Kidney capillary endothelial cell (primary cell): ENCODE measurements around the gene GRID1.
"Not testable (repeated sequence)": the region's sequence is repeated elsewhere in the genome, so short reads cannot be mapped to it uniquely, and the experiment has no call there.

Source experiments
- DNase-seq: peaks from one replicate; pipeline ENCODE4 v3.0.0-alpha.2; 2018; ENCODE audit warnings: low spot score

The GRID1 gene

DNA sequence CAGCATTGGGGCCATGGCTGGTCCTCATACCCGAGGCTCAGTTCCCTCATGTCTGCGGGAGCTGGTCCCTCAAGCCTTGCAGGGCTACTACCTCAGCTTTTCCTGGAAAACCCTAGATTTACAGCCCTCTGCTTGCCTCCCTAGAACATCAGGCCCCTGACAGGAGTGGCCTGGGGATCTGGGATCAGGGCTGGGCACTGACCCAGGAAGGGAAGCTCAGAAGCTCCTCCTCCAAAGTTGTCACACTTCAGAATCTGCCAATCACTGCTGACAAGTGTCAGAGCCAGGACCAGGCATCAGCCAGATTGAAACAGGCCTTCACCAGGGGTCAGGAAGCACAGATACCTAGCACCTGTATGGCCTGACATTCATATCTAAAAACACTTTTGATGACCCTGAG is 115.2 kb downstream of the GRID1 start:
- DNase-seq: no peak

DNA sequence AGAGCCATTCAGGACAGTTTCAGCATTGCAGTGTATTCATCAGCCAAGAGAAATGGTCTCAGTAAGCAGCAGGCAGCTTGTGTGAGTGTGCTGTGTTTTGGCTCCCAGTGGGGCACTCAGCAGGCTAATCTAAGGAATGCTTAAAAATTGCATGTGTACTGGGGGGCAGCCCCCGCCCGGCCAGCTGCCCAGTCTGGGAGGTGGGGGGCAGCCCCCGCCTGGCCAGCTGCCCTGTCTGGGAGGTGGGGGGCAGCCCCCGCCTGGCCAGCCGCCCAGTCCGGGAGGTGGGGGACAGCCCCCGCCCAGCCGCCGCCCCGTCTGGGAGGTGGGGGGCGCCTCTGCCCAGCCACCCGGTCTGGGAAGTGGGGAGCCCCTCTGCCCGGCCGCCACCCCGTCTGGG is 116.2 kb downstream of the GRID1 start:
- DNase-seq: no peak

DNA sequence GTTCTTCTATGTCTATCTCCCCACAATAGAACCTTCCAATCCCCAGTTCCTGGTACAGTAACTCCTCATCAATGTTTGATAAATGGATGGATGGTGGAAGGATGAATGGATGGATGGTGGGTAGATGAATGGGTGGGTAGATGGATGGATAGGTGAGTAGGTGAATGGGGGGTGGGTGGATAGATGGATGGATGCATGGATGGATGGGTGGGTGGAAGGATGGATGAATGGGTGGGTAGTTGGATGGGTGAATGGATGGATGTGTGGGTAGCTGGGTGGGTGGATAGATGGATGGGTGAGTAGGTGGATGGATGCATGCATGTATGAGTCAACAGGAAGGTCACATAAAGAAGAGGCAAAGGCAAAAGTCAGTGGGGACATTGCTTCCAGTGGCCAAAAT is 116.8 kb downstream of the GRID1 start:
- no peak for DNase-seq

DNA sequence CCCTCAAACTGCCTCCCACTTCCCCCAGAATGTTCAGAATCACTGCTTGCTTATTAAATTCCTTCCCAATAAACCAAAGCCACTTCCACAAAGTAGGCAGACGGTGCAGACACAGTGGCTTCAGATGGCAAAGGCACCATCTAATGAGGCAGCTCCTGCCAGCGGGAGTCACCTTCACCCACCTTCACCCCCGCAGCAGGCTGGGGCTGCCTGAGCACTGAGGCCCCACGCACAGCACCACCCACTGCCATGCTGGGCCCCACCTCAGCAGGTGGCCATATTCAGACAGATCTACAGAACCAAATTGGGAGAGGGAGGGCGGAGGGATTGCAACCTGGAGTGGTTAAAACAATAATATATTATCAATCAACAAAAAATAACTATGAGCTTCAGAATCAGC is 118.5 kb downstream of the GRID1 start:
- DNase-seq: no peak

DNA sequence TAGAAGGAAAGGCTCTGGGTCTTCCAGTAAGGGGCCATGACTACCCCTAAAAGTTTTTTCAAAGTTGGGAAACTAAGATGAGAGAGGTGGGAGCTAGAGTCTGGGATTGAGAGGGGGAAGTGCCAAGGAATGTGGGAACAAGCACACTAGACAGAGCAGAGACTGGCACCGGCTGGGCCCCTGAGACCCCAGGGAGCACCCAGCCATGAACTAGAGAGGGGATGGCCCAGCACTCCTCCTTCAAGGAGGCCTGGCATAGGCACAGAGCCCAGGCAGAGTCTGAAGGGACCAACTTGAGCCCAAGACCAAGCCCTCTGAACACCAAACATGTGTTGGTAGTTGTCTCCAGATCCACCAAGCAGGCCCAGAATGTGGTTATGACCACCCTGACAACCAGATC is 119.0 kb downstream of the GRID1 start:
- DNase-seq: no peak

DNA sequence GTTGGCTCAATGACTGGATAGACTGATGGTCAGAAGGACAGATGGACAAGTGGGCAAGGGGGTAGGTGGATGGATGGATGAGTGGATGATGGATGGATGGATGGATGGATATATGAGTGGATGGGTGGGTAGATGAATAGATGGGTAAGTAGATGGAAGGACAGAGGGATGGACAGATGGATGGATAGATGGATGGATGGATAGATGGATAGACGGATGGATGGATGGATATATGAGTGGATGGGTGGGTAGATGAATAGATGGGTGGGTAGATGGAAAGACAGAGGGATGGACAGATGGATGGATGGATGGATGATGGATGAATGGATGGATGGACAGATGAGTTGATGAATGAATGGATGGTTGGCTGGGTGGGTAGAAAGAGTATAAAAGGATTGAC is 119.5 kb downstream of the GRID1 start:
- no peak for DNase-seq

DNA sequence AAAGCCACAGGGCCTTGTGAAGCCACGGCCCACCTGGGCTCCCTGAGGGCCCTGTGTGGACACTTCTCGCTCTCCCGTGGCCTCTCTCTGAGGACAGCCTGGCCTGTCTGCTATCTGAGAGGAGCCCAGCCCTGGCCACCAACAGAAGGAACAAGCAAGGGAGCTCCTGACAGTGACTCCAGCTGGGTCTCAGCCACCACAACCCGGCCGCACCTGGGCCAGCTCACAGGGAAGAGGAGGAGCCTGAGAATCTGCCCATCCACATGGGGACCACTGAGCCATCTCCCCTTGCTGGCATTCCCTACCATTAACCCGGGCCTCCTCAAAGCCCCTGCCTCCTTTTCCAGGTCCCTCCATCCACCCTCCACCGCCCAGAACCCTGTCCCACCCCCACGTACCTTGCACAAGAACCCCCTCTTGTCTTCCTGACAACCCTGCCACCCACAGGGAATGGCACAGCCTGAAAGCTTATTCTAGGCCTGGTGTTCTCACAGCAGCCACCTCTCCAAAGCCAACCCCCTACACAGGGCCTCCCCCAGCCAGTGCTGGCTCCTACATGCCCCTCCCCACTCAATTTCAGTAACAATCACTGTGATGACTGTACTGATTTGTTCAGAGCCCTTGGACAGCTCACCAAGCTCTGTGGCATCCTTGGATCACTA is 120.2 kb downstream of the GRID1 start:
- DNase-seq: no peak

DNA sequence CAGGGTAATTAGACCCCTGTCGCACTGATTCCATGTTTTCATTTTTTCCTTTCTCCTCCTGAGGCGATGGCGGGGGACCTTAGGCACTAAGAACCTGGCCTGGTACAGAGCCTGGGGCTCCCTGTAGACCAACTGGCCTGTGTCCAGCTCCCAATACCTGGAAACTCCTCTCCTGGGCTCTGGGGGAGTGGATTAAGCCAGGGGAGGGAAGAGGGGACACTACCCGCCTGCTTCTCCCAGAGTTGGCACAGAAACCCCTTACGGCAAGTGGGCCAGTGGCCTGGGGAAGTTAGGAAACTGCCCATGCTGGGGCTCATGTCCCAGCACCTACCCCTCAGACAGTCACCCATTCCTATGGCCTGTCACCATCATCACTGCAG is 121.6 kb downstream of the GRID1 start:
- no peak for DNase-seq

DNA sequence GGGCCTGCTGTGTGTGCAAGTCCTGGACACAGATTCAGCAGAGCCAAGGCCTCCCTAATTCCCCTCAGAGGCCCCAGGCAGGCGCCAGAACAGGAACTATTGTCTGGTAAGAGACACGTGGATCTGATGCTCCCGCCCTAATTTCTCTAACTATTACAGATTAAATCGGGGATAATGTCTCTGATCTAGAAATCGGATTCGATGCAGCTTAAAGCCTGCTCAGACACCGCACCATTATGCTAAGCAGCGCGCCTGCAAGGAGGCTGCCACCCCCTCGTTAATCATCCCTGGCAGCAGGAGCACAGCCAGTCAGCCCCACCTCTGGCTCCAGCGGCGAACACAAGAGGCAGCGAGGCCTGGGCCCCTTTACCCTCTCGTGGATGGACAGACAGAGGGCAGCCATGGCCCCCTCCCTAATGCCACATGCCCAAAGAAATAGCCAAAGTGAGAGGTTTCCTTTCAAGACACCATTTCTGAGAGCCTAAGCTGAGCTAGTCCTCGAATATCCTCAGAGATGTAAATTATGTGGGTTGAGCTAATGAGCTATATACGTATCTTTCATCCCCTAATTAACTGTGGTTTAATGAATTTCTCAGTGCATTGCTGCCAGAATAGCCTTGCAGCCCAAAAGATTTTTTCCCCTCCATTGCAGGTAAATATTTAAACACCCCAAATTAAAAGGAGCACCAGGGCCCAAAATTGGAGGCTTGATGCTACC is 122.1 kb downstream of the GRID1 start:
- no peak for DNase-seq

DNA sequence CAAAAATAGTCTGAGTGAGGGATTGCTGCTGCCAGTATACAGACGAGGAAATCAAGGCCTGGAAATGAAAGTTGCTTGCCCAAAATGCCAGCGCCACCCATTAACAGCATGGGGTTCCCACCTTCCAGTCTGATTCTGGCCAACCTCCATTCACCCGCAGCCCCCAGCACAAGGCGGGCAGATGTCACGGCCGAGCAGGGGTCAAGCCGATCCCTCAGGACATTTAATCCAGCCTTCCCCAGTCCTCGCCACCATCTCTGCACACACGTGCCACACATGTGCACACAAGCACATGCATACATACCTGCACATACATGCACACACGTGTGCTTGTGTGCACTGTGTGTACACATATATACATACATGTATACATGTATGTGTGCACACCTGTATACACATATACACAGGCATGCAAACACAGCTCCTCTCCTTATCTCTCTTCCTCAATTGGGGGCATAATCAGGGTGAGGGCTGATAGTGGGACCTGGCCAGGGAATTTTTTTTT is 122.9 kb downstream of the GRID1 start:
- DNase-seq: no peak

DNA sequence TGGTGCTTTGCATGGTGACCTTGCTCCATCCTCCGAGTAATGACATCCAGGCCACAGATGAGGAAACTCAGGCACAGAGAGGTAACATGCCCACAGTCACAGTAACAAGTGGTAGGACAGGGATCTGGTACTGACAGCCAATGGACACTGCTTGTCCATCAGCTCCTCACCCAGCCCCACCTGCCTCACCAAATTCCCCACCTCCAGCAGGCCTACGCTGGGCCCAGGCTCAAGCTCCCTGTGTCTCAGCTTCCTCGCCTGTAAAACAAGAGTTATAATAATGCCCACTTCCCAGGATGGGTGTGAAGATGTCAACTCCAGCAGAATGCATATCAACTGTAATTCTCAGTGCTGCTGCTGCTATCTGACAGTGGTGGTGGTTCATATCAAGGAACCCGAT is 123.8 kb downstream of the GRID1 start:
- no peak for DNase-seq

DNA sequence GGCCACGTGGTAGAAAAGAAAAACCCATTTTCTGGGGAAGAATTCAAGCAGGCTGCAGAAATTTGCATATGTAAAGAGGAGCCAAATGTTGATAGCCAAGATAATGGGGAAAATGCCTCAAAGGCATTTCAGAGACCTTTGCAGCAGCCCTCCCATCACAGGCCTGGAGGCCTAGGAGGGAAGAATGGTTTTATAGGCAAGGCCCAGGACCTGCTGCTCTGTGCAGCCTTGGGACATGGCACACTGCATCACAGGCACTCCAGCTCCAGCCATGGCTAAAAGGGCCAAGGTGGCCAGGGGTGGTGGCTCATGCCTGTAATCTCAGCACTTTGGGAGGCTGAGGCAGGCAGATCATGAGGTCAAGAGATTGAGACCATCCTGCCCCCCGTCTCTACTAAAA is 128.5 kb downstream of the GRID1 start:
- not testable (repeated sequence) for DNase-seq

DNA sequence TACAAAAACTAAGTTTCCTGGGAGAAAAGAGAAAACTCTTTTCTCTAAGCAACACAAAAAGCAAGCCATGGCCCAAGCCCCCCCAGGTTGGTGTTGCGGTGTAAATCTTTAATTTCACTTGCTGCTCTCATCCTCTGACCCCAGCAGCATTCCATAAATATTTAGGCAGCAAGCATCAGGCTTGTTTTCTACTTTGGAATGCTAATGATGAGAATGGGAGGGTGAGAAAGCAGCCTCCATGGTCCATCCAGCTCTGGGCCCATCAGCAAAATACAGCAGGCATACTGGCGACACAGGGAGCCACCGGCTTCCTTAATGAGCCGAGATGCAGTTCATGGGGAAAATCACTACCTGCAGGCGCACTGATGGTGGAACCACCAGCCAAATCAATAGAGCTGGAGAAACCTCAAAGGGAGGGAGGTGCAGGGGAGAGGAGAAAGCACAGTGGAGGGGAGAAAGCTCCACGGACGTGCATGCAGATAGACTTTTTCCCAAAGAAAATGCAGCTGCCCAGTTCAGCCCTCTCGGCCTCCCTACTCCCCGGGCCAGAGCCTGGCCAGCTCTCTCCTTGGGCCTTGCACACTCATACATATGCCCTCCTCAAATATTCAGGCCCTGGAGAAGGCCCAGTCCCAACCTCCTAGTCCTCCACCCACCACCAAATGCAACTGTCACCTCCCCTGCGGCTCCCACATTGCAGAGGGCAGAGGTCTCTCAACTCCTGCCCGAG is 131.9 kb downstream of the GRID1 start:
- no peak for DNase-seq

DNA sequence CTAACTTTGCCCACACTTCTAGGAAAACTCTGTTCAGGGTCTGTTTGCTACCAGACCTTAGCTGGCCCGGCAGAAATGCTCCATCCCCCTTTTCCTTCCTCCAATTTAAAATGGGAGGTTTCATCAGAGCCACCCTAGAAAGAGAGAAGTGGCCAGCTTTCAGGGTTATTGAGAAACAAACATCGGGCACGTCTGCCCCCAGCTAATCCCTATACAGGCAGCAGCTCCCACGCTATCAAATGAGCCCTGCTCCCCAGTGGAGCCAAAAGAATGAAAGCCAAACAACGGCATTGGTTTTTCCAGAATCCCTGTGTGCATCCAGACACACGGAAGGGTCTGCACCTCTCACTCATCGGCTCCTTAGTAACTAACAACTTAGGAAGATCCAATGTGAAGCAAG is 132.5 kb downstream of the GRID1 start:
- no peak for DNase-seq

DNA sequence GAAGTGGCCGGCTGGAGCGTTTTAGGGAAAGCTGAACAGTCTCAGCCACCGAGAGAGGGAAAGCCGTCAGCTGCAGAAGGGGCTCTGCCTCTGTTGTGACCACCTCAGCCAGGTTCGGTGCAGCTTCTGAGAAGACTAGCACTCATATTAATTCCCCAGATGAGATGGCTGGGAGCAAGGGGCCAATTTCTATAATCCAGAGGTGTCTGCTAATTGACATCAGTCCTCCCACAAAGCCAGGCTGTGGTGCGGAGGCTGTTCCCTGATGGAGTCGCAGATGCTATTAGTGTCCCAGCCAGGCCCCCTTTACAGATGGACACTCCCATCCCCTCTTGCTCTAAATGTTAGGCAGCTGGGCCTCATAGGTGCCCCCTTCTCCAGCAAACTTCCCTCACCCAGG is 133.5 kb downstream of the GRID1 start:
- no peak for DNase-seq

DNA sequence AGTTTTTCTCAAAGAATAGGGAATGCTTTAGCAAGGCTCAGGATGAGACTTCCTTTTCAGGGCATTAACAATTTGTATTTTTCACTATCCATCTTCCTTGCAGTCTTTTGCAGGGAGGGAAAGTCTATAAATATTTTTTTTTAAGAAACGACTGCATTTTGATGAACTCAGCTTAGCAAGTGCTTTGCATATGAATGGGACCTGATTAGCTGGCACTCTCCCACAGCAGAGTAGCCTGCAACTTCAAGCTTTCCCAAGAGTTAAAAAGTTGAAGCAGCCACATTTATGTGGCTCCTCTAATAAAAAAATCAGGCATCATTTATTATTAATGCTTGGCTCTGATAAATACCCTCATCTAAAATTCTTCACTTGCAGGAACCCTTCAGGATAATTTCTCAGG is 134.0 kb downstream of the GRID1 start:
- no peak for DNase-seq

DNA sequence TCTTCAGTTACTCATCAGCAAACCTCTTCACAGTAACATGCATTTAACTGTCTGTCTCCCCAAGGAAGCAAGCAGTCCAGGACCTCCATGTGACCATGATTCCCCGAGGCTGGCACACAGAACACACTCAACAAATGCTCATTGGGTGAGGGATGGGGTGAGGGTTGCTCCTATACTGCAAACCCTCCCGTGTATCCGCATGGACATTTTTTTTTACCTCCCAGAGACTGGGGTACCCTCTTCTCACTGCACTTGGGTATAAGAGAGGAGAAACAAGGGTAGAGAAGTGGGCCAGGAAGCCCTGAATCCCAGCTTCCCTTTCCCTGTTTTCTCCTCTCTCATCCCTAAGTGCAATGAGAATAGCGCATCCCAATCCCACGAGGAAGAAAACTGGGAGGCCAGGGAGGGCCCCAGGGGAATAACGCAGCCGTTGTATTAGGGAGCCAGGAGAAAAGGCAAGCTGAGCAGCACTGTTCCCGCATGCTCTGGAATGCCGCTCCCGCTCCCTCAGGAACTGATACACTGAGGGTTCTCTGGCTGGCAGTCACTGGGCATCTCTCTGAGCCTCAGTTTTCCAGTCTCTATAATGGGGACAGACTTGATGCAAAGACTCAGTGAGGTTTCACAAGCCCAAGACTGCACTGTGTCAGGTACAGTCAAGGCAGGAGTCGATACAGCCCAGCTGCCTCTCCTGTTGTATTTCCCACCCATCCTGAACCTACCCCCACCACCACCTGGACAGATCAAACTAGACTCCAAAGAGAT is 134.6 kb downstream of the GRID1 start:
- DNase-seq: no peak

DNA sequence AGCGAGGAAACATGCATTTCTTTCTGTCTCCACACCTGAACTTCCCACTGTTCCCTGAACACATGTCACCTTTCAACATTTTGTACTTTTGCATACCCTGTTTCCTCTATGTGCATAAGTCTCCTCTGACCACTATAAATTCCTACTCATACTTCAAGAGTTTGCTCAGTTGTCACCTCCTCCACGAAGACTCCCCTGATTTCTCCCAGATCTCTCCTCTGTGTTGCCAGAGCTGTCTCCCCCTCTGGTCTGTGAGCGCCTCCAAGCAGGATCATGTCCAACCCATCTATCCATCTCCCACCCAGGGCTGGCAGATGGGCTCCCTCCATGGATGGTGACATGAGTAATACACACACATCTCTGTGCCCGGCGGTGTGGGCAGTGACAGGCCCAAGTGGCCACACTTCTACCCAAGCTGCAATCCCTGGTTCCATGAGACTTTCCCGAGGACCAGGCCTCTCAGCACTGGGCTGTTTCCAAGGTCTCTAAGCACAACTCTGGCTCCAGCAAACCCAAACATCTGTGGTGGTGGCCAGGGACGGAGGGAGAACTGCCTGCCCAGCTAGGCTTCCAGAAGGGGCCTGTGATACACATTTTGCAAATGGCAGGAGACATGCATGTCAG is 135.9 kb downstream of the GRID1 start:
- no peak for DNase-seq

DNA sequence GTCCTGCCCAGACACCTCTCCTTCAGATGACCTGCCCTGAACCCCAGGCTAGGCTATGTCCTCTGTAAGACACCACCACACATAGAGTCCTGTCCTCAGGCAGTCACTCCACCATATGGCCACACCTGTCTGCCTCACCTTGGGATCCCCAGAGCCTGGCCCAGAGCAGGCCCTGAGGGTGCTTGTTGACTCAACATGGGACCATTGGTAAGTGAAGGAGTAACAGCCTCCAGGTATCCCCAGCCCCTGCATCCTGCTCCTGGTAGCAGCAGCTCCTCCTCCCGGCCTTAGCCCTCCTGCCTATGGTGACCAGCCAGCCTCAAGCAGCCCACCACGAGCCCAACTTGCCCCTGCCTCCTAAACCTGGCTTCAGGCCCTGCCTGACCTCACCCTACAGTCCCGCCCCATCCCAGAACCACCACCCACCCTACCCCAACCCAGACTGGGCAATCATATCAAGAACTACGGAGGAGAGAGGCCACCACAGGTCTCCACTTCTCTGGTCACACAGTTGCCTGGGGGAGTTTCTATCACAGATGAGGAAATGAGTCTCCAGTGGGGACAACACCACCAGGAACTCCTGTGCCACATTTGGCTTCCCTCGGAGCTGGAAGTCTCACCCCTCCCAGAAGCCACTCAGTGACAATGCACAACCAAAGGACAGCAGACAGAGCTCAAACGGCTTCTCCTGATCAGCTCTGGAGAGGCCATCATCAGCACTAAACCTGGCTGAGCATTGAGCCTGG is 136.6 kb downstream of the GRID1 start:
- no peak for DNase-seq

DNA sequence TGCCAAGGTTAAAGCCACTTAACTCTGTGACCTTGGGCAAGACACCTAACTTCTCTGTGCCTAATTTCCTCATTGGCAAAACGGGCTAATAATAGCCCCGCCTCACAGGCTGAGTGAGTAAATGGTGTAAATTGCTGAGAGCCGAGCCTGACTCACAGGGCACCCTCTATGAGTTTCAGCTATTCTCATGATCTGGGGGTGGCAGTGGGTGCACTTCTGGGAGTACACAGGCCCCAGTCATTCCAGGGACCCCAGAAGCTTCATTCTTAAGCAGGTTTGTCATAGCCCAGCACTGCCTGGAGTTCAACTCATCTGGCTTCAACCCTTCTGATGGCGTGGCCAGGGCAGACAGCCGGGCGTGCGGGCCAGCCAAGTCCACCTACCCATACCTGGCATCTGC is 137.2 kb downstream of the GRID1 start:
- DNase-seq: no peak
